Lung (tissue), 12 donors: Measurements from ENCODE around the gene CAMKK2. TPM values are rescaled to one million over a fixed set of nuclear protein-coding genes. Genes with fewer than 3 reads are reported as not detected.

Source experiments
- ATAC-seq: fragments of 200-7000 bp; cut with Tn5 transposase; one replicate; pipeline ENCODE4 v1.9.1; 2020; ENCODE audit warnings: moderate number of reproducible peaks; ENCODE audit not compliant: insufficient read depth, low FRiP score
- DNase-seq, 3 donors: peaks; one replicate each; pipeline ENCODE4 v3.0.0-alpha.2; 2013 to 2017
- H3K27ac ChIP-seq, 2 donors: one replicate each; pipeline ENCODE4 v1.5.1; 2013; ENCODE audit warnings: mild to moderate bottlenecking in 2 of 2, moderate library complexity in 2 of 2, control low read depth in 1 of 2, inconsistent platforms in 1 of 2, low read depth in 1 of 2, low read length in 1 of 2
- H3K27me3 ChIP-seq, 3 donors: one replicate each; pipeline ENCODE4 v1.5.1; 2013; ENCODE audit warnings: low read length in 2 of 3; ENCODE audit not compliant: control insufficient read depth in 3 of 3, insufficient read depth in 3 of 3
- H3K36me3 ChIP-seq, 4 donors: one replicate each; pipeline ENCODE4 v1.5.1; 2013; ENCODE audit warnings: low read length in 4 of 4, mild to moderate bottlenecking in 1 of 4, moderate library complexity in 1 of 4; ENCODE audit not compliant: control insufficient read depth in 4 of 4, insufficient read depth in 4 of 4
- H3K4me1 ChIP-seq, 5 donors: one replicate each; pipeline ENCODE4 v1.5.1; 2013; ENCODE audit warnings: low read length in 5 of 5, mild to moderate bottlenecking in 2 of 5, moderate library complexity in 1 of 5; ENCODE audit not compliant: control insufficient read depth in 5 of 5, insufficient read depth in 5 of 5
- H3K4me3 ChIP-seq: one replicate; pipeline ENCODE4 v1.5.1; 2013; ENCODE audit warnings: mild to moderate bottlenecking, control low read depth, moderate library complexity
- H3K9ac ChIP-seq, 2 donors: one replicate each; pipeline ENCODE4 v1.5.1; 2013; ENCODE audit warnings: low read length in 2 of 2, control low read depth in 1 of 2; ENCODE audit not compliant: insufficient read depth in 1 of 2
- H3K9me3 ChIP-seq, 4 donors: one replicate each; pipeline ENCODE4 v1.5.1; 2013; ENCODE audit warnings: low read length in 3 of 4, mild to moderate bottlenecking in 1 of 4, moderate library complexity in 1 of 4; ENCODE audit not compliant: control insufficient read depth in 4 of 4, insufficient read depth in 3 of 4
- WGBS, 2 donors: extraction: QIAGEN DNeasy Blood & Tissue Kit; methylation state at CpG; one replicate each; pipeline ENCODE4 v1.1.7; 2013; 5-methylcytosine and 5-hydroxymethylcytosine counted together
- polyA plus RNA-seq, 2 donors: library from polyadenylated mRNA; stranded (reverse); fragments of 200-250 nt; gene quantifications; one replicate each; pipeline ENCODE4 v1.2.1, GENCODE V29; 2013
- total RNA-seq, 2 donors: library from RNA; depleted of rRNA in 1 of 2; stranded (reverse); fragments of >200 nt in 1 of 2; gene quantifications; one replicate each; pipeline ENCODE4 v1.2.1, GENCODE V29; 2014 to 2021
- TF ChIP-seq, protein P1 (sequence below): IDR thresholded peaks from 2 replicates; pipeline ENCODE4 v1.5.1; 2012; ENCODE audit warnings: mild to moderate bottlenecking; ENCODE audit errors: control extremely low read depth, extremely low read depth
- donor health status: control.
- donor health status: control.
- donor health status: Bipolar disorder and iron deficiency.
- donor health status: healthy.
- donor health status: DM: yes; HTN: yes; CAD: no.

Gene CAMKK2
- total and polyA plus RNA-seq, 4 donors, result 12.0 to 46.3 (median 36.0) TPM

DNA sequence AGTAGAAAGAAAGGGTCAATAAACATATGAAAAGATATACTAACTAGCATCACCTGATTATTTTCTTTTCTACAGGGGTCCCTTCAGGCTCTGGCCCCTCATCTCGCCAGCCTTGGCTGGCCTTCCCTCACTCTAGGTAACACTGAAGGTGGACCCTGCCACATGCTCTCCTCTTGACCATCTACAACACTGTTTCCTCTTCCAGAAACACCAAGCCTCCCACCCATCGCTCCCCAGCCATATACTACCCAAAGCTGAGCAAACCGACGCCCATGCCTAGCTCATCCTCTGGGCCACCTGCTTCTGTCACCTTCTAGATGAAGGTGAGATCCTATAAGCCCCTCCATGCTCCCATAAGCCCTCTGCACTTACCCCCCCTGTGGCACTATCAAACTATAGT, 40.9 kb upstream of the CAMKK2 start:
- TF ChIP-seq, protein P1, sequence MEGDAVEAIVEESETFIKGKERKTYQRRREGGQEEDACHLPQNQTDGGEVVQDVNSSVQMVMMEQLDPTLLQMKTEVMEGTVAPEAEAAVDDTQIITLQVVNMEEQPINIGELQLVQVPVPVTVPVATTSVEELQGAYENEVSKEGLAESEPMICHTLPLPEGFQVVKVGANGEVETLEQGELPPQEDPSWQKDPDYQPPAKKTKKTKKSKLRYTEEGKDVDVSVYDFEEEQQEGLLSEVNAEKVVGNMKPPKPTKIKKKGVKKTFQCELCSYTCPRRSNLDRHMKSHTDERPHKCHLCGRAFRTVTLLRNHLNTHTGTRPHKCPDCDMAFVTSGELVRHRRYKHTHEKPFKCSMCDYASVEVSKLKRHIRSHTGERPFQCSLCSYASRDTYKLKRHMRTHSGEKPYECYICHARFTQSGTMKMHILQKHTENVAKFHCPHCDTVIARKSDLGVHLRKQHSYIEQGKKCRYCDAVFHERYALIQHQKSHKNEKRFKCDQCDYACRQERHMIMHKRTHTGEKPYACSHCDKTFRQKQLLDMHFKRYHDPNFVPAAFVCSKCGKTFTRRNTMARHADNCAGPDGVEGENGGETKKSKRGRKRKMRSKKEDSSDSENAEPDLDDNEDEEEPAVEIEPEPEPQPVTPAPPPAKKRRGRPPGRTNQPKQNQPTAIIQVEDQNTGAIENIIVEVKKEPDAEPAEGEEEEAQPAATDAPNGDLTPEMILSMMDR, result no peak
- WGBS, 2 donors, result 96 to 98% methylated on average over 4 of the region's 4 CpGs
- H3K36me3 ChIP-seq, result peaks cover 15 to 30% (median 16%) of the 10 kb centered on the region in 4 donors

DNA sequence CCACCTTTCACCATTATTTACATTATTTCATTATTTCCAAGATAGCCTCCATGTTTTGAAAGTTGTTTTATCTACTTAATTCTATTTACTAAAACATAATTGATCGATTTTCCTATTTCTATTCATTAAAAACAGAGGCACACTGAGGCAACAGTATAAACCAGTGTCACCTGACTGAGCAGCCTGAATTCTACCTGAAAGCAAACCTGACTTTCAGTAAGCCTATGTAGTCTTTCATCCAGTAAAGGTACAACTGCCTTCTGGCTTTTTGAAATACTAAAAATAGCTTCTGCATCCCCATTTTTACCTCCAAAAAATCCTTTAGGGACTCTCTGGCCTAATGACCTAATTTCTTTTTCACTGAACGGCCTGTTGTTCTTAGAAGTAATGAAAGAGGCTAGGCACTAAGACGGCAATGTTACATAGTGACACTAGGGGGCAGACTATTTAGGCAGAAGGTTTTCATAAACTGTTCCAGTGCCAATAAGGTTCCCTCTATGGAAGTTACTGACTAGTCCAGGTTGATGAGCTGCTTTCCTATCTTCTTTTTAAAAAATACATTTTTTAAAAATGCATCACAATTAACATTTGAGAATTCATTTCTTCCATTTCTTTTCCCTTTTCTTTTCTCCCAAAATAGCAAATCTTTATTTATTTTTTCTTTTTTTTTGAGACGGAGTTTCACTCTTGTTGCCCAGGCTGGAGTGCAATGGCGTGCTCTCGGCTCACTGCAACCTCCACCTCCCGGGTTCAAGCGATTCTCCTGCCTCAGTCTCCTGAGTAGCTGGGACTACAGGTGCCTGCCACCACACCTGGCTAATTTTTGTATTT, 38.2 kb upstream of the CAMKK2 start:
- 63 to 69% methylated on average over 8 of the region's 8 CpGs for WGBS, 2 donors
- no peaks in the 10 kb centered on the region for H3K27me3 ChIP-seq
- DNase-seq (peak in 2 of 3 donors; percentile 61 to 80), ATAC-seq (peak; percentile 90)
- H3K4me3 ChIP-seq, result no peak overlapping the region
- H3K9me3 ChIP-seq, result no peaks in the 10 kb centered on the region
- no peaks in the 10 kb centered on the region for H3K4me1 ChIP-seq
- H3K27ac ChIP-seq, result no peak overlapping the region
- H3K9ac ChIP-seq, result no peak overlapping the region
- TF ChIP-seq, protein P1, result peak; percentile 78
- H3K36me3 ChIP-seq, result peaks cover 15 to 40% (median 25%) of the 10 kb centered on the region in 4 donors

More for the DNA sequence above, 40.9 kb upstream of the CAMKK2 start:
- DNase-seq (no peak), ATAC-seq (no peak)
- no peak overlapping the region for H3K9ac ChIP-seq
- no peaks in the 10 kb centered on the region for H3K9me3 ChIP-seq
- H3K4me3 ChIP-seq, result no peak overlapping the region
- no peaks in the 10 kb centered on the region for H3K27me3 ChIP-seq
- no peak overlapping the region for H3K27ac ChIP-seq
- H3K4me1 ChIP-seq, result no peaks in the 10 kb centered on the region

DNA sequence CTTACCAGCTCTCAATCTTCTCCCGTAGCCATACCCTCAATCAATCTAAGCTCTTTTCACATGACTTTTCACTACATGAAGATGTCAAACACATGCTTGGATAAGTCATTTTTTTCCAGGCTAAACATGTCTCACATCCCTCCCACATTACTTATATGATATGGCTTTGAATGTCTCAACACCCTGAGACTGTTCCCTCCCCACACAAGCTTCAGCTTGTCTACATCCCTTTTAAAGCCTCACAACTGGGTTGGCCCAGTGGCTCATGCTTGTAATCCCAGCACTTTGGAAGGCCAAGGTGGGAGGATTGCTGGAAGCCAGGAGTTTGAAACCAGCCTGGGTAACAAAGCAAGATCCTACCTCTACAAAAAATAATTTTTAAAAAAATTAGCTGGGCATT, 37.2 kb upstream of the CAMKK2 start:
- Histone ChIP-seq H3K27me3 (no peaks in the 10 kb centered on the region), H3K27ac (no peak overlapping the region), H3K4me3 (no peak overlapping the region), H3K4me1 (no peaks in the 10 kb centered on the region), H3K9me3 (no peaks in the 10 kb centered on the region), H3K36me3 (peaks cover 14 to 43% (median 26%) of the 10 kb centered on the region in 4 donors), H3K9ac (no peak overlapping the region)
- WGBS, 2 donors, result 94 to 98% methylated on average over 1 of the region's 1 CpG
- DNase-seq (no peak), ATAC-seq (no peak)
- TF ChIP-seq, protein P1, result no peak
